ENCODE results near the gene LRRC17. TPM values are rescaled to one million over a fixed set of nuclear protein-coding genes. Genes with fewer than 3 reads are reported as not detected.
A peak's percentile ranks its signal among the peaks of the same experiment; 100 is the strongest.

LRRC17 gene
- total RNA-seq, 1 experiment from 2014 or later: 0.39 TPM

GRCh38 chr7:102916426-102916825 lies 3.6 kb downstream of the LRRC17 start:
- no peak for DNase-seq
- no peaks in the 10 kb centered on the region for H3K9me3 ChIP-seq
- ChIA-PET CTCF (no interaction called here), POLR2A (no interaction called here)
- no peaks in the 10 kb centered on the region for H3K4me1 ChIP-seq
- H3K4me1 Mint-ChIP-seq (ENCODE audit: low read depth, unreplicated experiment): no peaks in the 10 kb centered on the region
- intact Hi-C loops (cut with micrococcal nuclease; ENCODE audit: unreplicated experiment): no loop called here
- TF ChIP-seq CTCF (IDR thresholded peaks at IDR 0.05; ENCODE audit: insufficient read depth in 1 of 2, low read depth in 1 of 2, low read length in 1 of 2, severe bottlenecking in 1 of 2, unreplicated experiment in 1 of 2): no peak
- no peaks in the 10 kb centered on the region for H3K27me3 ChIP-seq (replicated peaks; ENCODE audit: control insufficient read depth, insufficient read depth, low read length)
- no peak overlapping the region for H3K27ac Mint-ChIP-seq (ENCODE audit: unreplicated experiment)
- no peak overlapping the region for H3K4me3 Mint-ChIP-seq (ENCODE audit: unreplicated experiment)
- no peak overlapping the region for H3K4me3 ChIP-seq (ENCODE audit: low read depth, low read length)
- no peaks in the 10 kb centered on the region for H3K36me3 ChIP-seq (ENCODE audit: control insufficient read depth, insufficient read depth, low read length)
- no TSS peak for BruUV-seq (replicated peaks)
- no peaks in the 10 kb centered on the region for H3K27me3 Mint-ChIP-seq (ENCODE audit: insufficient read depth, unreplicated experiment)
- H3K9me3 Mint-ChIP-seq (ENCODE audit: unreplicated experiment): no peaks in the 10 kb centered on the region
- no peaks in the 10 kb centered on the region for H3K36me3 Mint-ChIP-seq (ENCODE audit: insufficient read depth, unreplicated experiment)

- H3K27ac Mint-ChIP-seq (ENCODE audit: unreplicated experiment): no peak overlapping the region
- intact Hi-C loops (cut with micrococcal nuclease; ENCODE audit: unreplicated experiment): no loop called here
- Histone ChIP-seq H3K9me3 (no peaks in the 10 kb centered on the region), H3K4me1 (no peaks in the 10 kb centered on the region), H3K27me3 (replicated peaks; ENCODE audit: control insufficient read depth, insufficient read depth, low read length) (no peaks in the 10 kb centered on the region), H3K36me3 (ENCODE audit: control insufficient read depth, insufficient read depth, low read length) (no peaks in the 10 kb centered on the region), H3K4me3 (ENCODE audit: low read depth, low read length) (no peak overlapping the region)
- TF ChIP-seq CTCF (IDR thresholded peaks at IDR 0.05; ENCODE audit: insufficient read depth in 1 of 2, low read depth in 1 of 2, low read length in 1 of 2, severe bottlenecking in 1 of 2, unreplicated experiment in 1 of 2): no peak
- H3K9me3 Mint-ChIP-seq (ENCODE audit: unreplicated experiment): no peaks in the 10 kb centered on the region
- POLR2A ChIA-PET: no interaction called here
- H3K4me1 Mint-ChIP-seq (ENCODE audit: low read depth, unreplicated experiment): no peaks in the 10 kb centered on the region
- H3K4me3 Mint-ChIP-seq (ENCODE audit: unreplicated experiment): no peak overlapping the region
- no peaks in the 10 kb centered on the region for H3K36me3 Mint-ChIP-seq (ENCODE audit: insufficient read depth, unreplicated experiment)
- no peaks in the 10 kb centered on the region for H3K27me3 Mint-ChIP-seq (ENCODE audit: insufficient read depth, unreplicated experiment)
- CTCF ChIA-PET: no interaction called here
- DNase-seq: no peak
- BruUV-seq (replicated peaks): no TSS peak
These were observed 4.1 kb downstream of the LRRC17 start for GRCh38 chr7:102916881-102917280.

GRCh38 chr7:102917436-102918353 lies 4.9 kb downstream of the LRRC17 start:
- Mint-ChIP-seq H3K27ac (ENCODE audit: unreplicated experiment) (no peak overlapping the region), H3K9me3 (ENCODE audit: unreplicated experiment) (no peaks in the 10 kb centered on the region), H3K4me1 (ENCODE audit: low read depth, unreplicated experiment) (no peaks in the 10 kb centered on the region), H3K36me3 (ENCODE audit: insufficient read depth, unreplicated experiment) (no peaks in the 10 kb centered on the region), H3K27me3 (ENCODE audit: insufficient read depth, unreplicated experiment) (no peaks in the 10 kb centered on the region), H3K4me3 (ENCODE audit: unreplicated experiment) (no peak overlapping the region)
- H3K4me1 ChIP-seq: no peaks in the 10 kb centered on the region
- no peaks in the 10 kb centered on the region for H3K27me3 ChIP-seq (replicated peaks; ENCODE audit: control insufficient read depth, insufficient read depth, low read length)
- no peak overlapping the region for H3K4me3 ChIP-seq (ENCODE audit: low read depth, low read length)
- no peak for DNase-seq
- intact Hi-C loops (cut with micrococcal nuclease; ENCODE audit: unreplicated experiment): no loop called here
- no TSS peak for BruUV-seq (replicated peaks)
- ChIA-PET CTCF (interaction anchor here (0.7 kb wide), 1 partner anchor 144 kb away, joined by 3 read pairs; no protein-coding TSS in a partner anchor), POLR2A (no interaction called here)
- no peaks in the 10 kb centered on the region for H3K36me3 ChIP-seq (ENCODE audit: control insufficient read depth, insufficient read depth, low read length)
- peak in 1 of 2 experiments; percentile 18 for TF ChIP-seq CTCF (IDR thresholded peaks at IDR 0.05; ENCODE audit: insufficient read depth in 1 of 2, low read depth in 1 of 2, low read length in 1 of 2, severe bottlenecking in 1 of 2, unreplicated experiment in 1 of 2)
- no peaks in the 10 kb centered on the region for H3K9me3 ChIP-seq

Measured in Caco-2 (cell line).